ENCODE measurements around the gene PCBP2. TPM values are rescaled to one million over a fixed set of nuclear protein-coding genes. Genes with fewer than 3 reads are reported as not detected.

PCBP2 gene
- total RNA-seq, 1 donor from 2014 or later: 350 TPM

- Histone ChIP-seq H3K4me3 (ENCODE audit: low read depth, low read length) (no peak overlapping the region), H3K27me3 (ENCODE audit: control insufficient read depth, insufficient read depth, low read length) (no peaks in the 10 kb centered on the region), H3K36me3 (ENCODE audit: control insufficient read depth, insufficient read depth, low read length) (peaks cover 8% of the 10 kb centered on the region)
- no peak for DNase-seq (ENCODE audit: low read depth)
- TF ChIP-seq CTCF (IDR thresholded peaks at IDR 0.05; ENCODE audit: insufficient read depth, low read length, poor library complexity, severe bottlenecking): no peak
Observed at GRCh38 chr12:53485955-53486735, 34.2 kb downstream of the PCBP2 start.

- peaks cover 8% of the 10 kb centered on the region for H3K36me3 ChIP-seq (ENCODE audit: control insufficient read depth, insufficient read depth, low read length)
- TF ChIP-seq CTCF (IDR thresholded peaks at IDR 0.05; ENCODE audit: insufficient read depth, low read length, poor library complexity, severe bottlenecking): no peak
- no peaks in the 10 kb centered on the region for H3K27me3 ChIP-seq (ENCODE audit: control insufficient read depth, insufficient read depth, low read length)
Observed at GRCh38 chr12:53486736-53487487, 35.0 kb downstream of the PCBP2 start.

GRCh38 chr12:53489242-53489864, 37.5 kb downstream of the PCBP2 start:
- no peak for TF ChIP-seq CTCF (IDR thresholded peaks at IDR 0.05; ENCODE audit: insufficient read depth, low read length, poor library complexity, severe bottlenecking)
- peaks cover 2% of the 10 kb centered on the region for H3K36me3 ChIP-seq (ENCODE audit: control insufficient read depth, insufficient read depth, low read length)
- H3K27me3 ChIP-seq (ENCODE audit: control insufficient read depth, insufficient read depth, low read length): no peaks in the 10 kb centered on the region
- no peak for DNase-seq (ENCODE audit: low read depth)
- H3K4me3 ChIP-seq (ENCODE audit: low read depth, low read length): no peak overlapping the region

More at GRCh38 chr12:53486736-53487487, 35.0 kb downstream of the PCBP2 start:
- H3K4me3 ChIP-seq (ENCODE audit: low read depth, low read length): no peak overlapping the region
- no peak for DNase-seq (ENCODE audit: low read depth)

GRCh38 chr12:53492188-53492587, 40.3 kb downstream of the PCBP2 start:
- Histone ChIP-seq H3K36me3 (ENCODE audit: control insufficient read depth, insufficient read depth, low read length) (no peaks in the 10 kb centered on the region), H3K4me3 (ENCODE audit: low read depth, low read length) (peak overlapping the region; percentile 43), H3K27me3 (ENCODE audit: control insufficient read depth, insufficient read depth, low read length) (no peaks in the 10 kb centered on the region)
- no peak for DNase-seq (ENCODE audit: low read depth)
- no peak for TF ChIP-seq CTCF (IDR thresholded peaks at IDR 0.05; ENCODE audit: insufficient read depth, low read length, poor library complexity, severe bottlenecking)

GRCh38 chr12:53492830-53493609, 41.1 kb downstream of the PCBP2 start:
- Histone ChIP-seq H3K4me3 (ENCODE audit: low read depth, low read length) (peak overlapping the region; percentile 43), H3K27me3 (ENCODE audit: control insufficient read depth, insufficient read depth, low read length) (no peaks in the 10 kb centered on the region), H3K36me3 (ENCODE audit: control insufficient read depth, insufficient read depth, low read length) (no peaks in the 10 kb centered on the region)
- TF ChIP-seq CTCF (IDR thresholded peaks at IDR 0.05; ENCODE audit: insufficient read depth, low read length, poor library complexity, severe bottlenecking): no peak
- peak; percentile 67 for DNase-seq (ENCODE audit: low read depth)
